Heart left ventricle (tissue), 16 donors: ENCODE measurements around the gene STAC2. TPM values are rescaled to one million over a fixed set of nuclear protein-coding genes. Genes with fewer than 3 reads are reported as not detected.
A peak's percentile ranks its signal among the peaks of the same experiment; 100 is the strongest.

ENCODE experiments used
- ATAC-seq, 4 donors: fragments of 200-7000 bp; cut with Tn5 transposase; one replicate each; pipeline ENCODE4 v1.9.1; 2020 to 2022; ENCODE audit warnings: moderate library complexity in 4 of 4, mild to moderate bottlenecking in 3 of 4, moderate number of reproducible peaks in 1 of 4
- DNase-seq, 5 donors: peaks; one replicate each; pipeline ENCODE4 v3.0.0-alpha.2; 2020
- H3K27ac ChIP-seq, 12 donors: fragments of 200-600 bp; sonication (generic) in 4 of 12; one replicate each; pipeline versions ENCODE4 v1.5.0 to v1.8.0; 2016 to 2022; ENCODE audit warnings: mild to moderate bottlenecking in 2 of 12
- H3K27me3 ChIP-seq, 9 donors: fragments of 200-600 bp; sonication (generic) in 2 of 9; one replicate each; pipeline versions ENCODE4 v1.5.1 to v1.8.0; 2016 to 2022; ENCODE audit warnings: mild to moderate bottlenecking in 3 of 9
- H3K36me3 ChIP-seq, 9 donors: fragments of 200-600 bp; sonication (generic) in 2 of 9; one replicate each; pipeline versions ENCODE4 v1.5.0 to v1.8.0; 2018 to 2022; ENCODE audit warnings: mild to moderate bottlenecking in 2 of 9
- H3K4me1 ChIP-seq, 12 donors: fragments of 200-600 bp; sonication (generic) in 4 of 12; one replicate each; pipeline versions ENCODE4 v1.5.0 to v1.8.0; 2016 to 2022; ENCODE audit warnings: mild to moderate bottlenecking in 3 of 12
- H3K4me3 ChIP-seq, 12 donors: fragments of 200-600 bp; sonication (generic) in 4 of 12; one replicate each; pipeline versions ENCODE4 v1.5.0 to v1.8.0; 2017 to 2022; ENCODE audit warnings: mild to moderate bottlenecking in 9 of 12, moderate library complexity in 4 of 12
- H3K9me3 ChIP-seq, 12 donors: fragments of 200-600 bp; sonication (generic) in 4 of 12; one replicate each; pipeline versions ENCODE4 v1.5.0 to v1.8.0; 2016 to 2022; ENCODE audit warnings: mild to moderate bottlenecking in 1 of 12
- CTCF ChIP-seq, 12 donors: fragments of 200-600 bp; sonication (generic) in 4 of 12; IDR thresholded peaks; one replicate each; pipeline versions ENCODE4 v1.5.0 to v1.8.0; 2018 to 2022; ENCODE audit warnings: antibody characterized with exemption in 12 of 12, mild to moderate bottlenecking in 5 of 12
- POLR2A ChIP-seq, 2 donors: fragments of 450-650 bp; IDR thresholded peaks; one replicate each; pipeline ENCODE4 v1.6.1; 2017; ENCODE audit warnings: antibody characterized with exemption in 2 of 2, mild to moderate bottlenecking in 2 of 2, moderate library complexity in 2 of 2
- whole genome bisulfite sequencing, 4 donors: extraction: QIAGEN DNeasy Blood & Tissue Kit in 2 of 4; methylation state at CpG; one replicate each; pipeline versions ENCODE4 v1.1.5 to v1.1.7; 2013 to 2018; 5-methylcytosine and 5-hydroxymethylcytosine counted together
- intact Hi-C, 10 donors: fragments of 100-400 bp; cut with DNase I; formaldehyde crosslinking; loops; one replicate each; pipeline versions ENCODE4 v1.11.1 to v1.14.2; 2022
- long read RNA-seq, 3 donors: library from polyadenylated mRNA; unstranded; transcript quantifications; one replicate each; pipeline ENCODE4 v2.0.0, GENCODE V29; 2020 to 2021
- polyA plus RNA-seq, 2 donors: library from polyadenylated mRNA; stranded (reverse); fragments of 200-250 nt; gene quantifications; one replicate each; pipeline ENCODE4 v1.2.3, GENCODE V29; 2013
- total RNA-seq, 9 donors: library from RNA; depleted of rRNA in 2 of 9; stranded (reverse); fragments of >200 nt in 2 of 9; fragmentation: NEBNext Ultra II Directional in 3 of 9; extraction: Animal tissue kit (Norgen Biotek cat#: 25700) in 3 of 9; gene quantifications; one replicate each; pipeline versions ENCODE4 v1.1.0 to v1.2.4, GENCODE V29; 2016 to 2023
- donor health status: ischemic (EF 13 %, LVEDD 7.1; RV severe dilation, severe dysfunction).
- donor health status: healthy with polysubstance abuse.
- donor health status: DM: no; HTN: yes; CAD: no.
- donor health status: DM: no; HTN: no; CAD: no.
- donor health status: ischemic (EF 25% LVEDD 6.9; RV normal size, moderate dysfunction).
- donor health status: ischemic (EF 25% LVEDD 5.7; RV mildly dilated, moderate dysfunction).
- donor health status: healthy.
- donor health status: DM: yes; HTN: yes; CAD: no.
- donor health status: ischemic (EF 35%, LVEDD 5.7; RV mildly dilated, moderate dysfunction).
- donor health status: nonischemic (EF 11% LVEDD 7.7; RV severe dilation, severe dysfunction).
- donor health status: DM: yes; HTN: yes; CAD: no.
- donor health status: PGD.
- donor health status: ischemic (EF 29% LVEDD 5.4; RV normal size, mild dysfunction).
- donor health status: nonischemic (EF 23%, LVEDD 6.1; RV moderate dilation, normal function).

STAC2 gene
- 1 to 10 TPM in 2 of 9 donors, under 1 TPM in 7; 0.16 to 3.6 (median 0.33) TPM for total RNA-seq
- polyA plus RNA-seq, result 1 to 10 TPM in 1 of 2 donors, under 1 TPM in 1; 0.76 to 5.3 TPM
- long read RNA-seq, donor 1, partial matches to known transcripts, result 1 of 1 reads
- long read RNA-seq, donor 1, other reads (novel, unspliced or antisense), result 0 of 1 reads
- long read RNA-seq, donor 2, partial matches to known transcripts, result 0 of 1 reads
- long read RNA-seq, donor 2, other reads (novel, unspliced or antisense), result 1 of 1 reads
- long read RNA-seq, donor 3, result 0 reads

GRCh38 chr17:39225308-39225958, at the start of gene STAC2:
STAC2 (minus strand) TSS chr17:39225945; CDS start chr17:39225502, 443 bp downstream.
- intact Hi-C loops, result no loop called here
- 0 to 1% (median 1%) methylated on average over 13 to 69 of the region's 71 CpGs for WGBS, 4 donors

GRCh38 chr17:39271546-39271945, 45.8 kb upstream of the STAC2 start:
- intact Hi-C loops, result loop anchor here in 6 of 10 donors (2.0 to 10.0 kb wide), 5 partner anchors 121 to 133 kb away; partner anchors contain the start of gene FBXL20 (in 3 of the 6)
- peaks cover 0 to 96% (median 73%) of the 10 kb centered on the region in 9 donors for H3K36me3 ChIP-seq
- ATAC-seq (no peak), DNase-seq (no peak)
- TF ChIP-seq POLR2A (IDR thresholded peaks at IDR 0.05) (no peak), CTCF (IDR thresholded peaks at IDR 0.05) (no peak)
- WGBS, 4 donors, result 94 to 100% (median 95%) methylated on average over 3 of the region's 3 CpGs
- no peak overlapping the region for H3K4me3 ChIP-seq
- no peaks in the 10 kb centered on the region for H3K9me3 ChIP-seq
- H3K27me3 ChIP-seq, result no peaks in the 10 kb centered on the region
- H3K27ac ChIP-seq, result no peak overlapping the region
- H3K4me1 ChIP-seq, result peaks cover 0 to 2% (median 0%) of the 10 kb centered on the region in 12 donors

More at GRCh38 chr17:39225308-39225958, at the start of gene STAC2:
- Histone ChIP-seq H3K36me3 (no peaks in the 10 kb centered on the region), H3K27me3 (peaks cover 10 to 53% (median 28%) of the 10 kb centered on the region in 9 donors), H3K4me1 (peaks cover 0 to 22% (median 15%) of the 10 kb centered on the region in 12 donors), H3K27ac (no peak within 1 kb of the TSS), H3K9me3 (no peaks in the 10 kb centered on the region), H3K4me3 (peak within 1 kb of the TSS; percentile 22 to 55 (median 48))
- ATAC-seq (peak in 2 of 4 donors; percentile 8 to 12), DNase-seq (no peak)
- TF ChIP-seq POLR2A (IDR thresholded peaks at IDR 0.05) (no peak), CTCF (IDR thresholded peaks at IDR 0.05) (no peak)

- no peaks in the 10 kb centered on the region for H3K9me3 ChIP-seq
- no peak overlapping the region for H3K4me3 ChIP-seq
- whole genome bisulfite sequencing, 4 donors, result 47 to 58% (median 54%) methylated on average over 3 of the region's 3 CpGs
- no peaks in the 10 kb centered on the region for H3K4me1 ChIP-seq
- no peak overlapping the region for H3K27ac ChIP-seq
- TF ChIP-seq CTCF (IDR thresholded peaks at IDR 0.05), result peak in 10 of 12 donors; percentile 17 to 50 (median 38)
- no peak for TF ChIP-seq POLR2A (IDR thresholded peaks at IDR 0.05)
- intact Hi-C loops, result loop anchor here in 6 of 10 donors (2.0 to 10.0 kb wide), 5 partner anchors 121 to 134 kb away; partner anchors contain the start of gene FBXL20 (in 3 of the 6)
- H3K36me3 ChIP-seq, result peaks cover 0 to 96% (median 76%) of the 10 kb centered on the region in 9 donors
- ATAC-seq (peak in 1 of 4 donors; percentile 29), DNase-seq (no peak)
- H3K27me3 ChIP-seq, result no peaks in the 10 kb centered on the region
Observed at GRCh38 chr17:39270923-39271322, 45.2 kb upstream of the STAC2 start.

- peaks cover 0 to 12% (median 8%) of the 10 kb centered on the region in 12 donors for H3K4me1 ChIP-seq
- H3K9me3 ChIP-seq, result no peaks in the 10 kb centered on the region
- peak overlapping the region in 8 of 12 donors; percentile 4 to 67 (median 58) for H3K27ac ChIP-seq
- TF ChIP-seq POLR2A (IDR thresholded peaks at IDR 0.05), result no peak
- TF ChIP-seq CTCF (IDR thresholded peaks at IDR 0.05), result no peak
- H3K36me3 ChIP-seq, result peaks cover 0 to 99% (median 95%) of the 10 kb centered on the region in 9 donors
- WGBS, 4 donors, result 31 to 51% (median 42%) methylated on average over 5 of the region's 5 CpGs
- no peak overlapping the region for H3K4me3 ChIP-seq
- DNase-seq, result peak in 4 of 5 donors; percentile 41 to 72 (median 51)
- no peaks in the 10 kb centered on the region for H3K27me3 ChIP-seq
- ATAC-seq, result peak; percentile 73 to 93 (median 88)
- intact Hi-C loops, result no loop called here
Observed at GRCh38 chr17:39264119-39264518, 38.4 kb upstream of the STAC2 start.
